HG03342 (cell line): ENCODE measurements around the gene SESTD1.

Experiments
- ATAC-seq: cut with Tn5 transposase; IDR thresholded peaks from one replicate; pipeline ENCODE4 v1.9.1; 2021; ENCODE audit warnings: mild to moderate bottlenecking, moderate library complexity; ENCODE audit not compliant: unreplicated experiment

Gene SESTD1

GRCh38 chr2:179264368-179265081 is at the start of gene SESTD1:
Gene SESTD1 (minus strand): TSS chr2:179264832. CDS start chr2:179191841, 72,991 bp downstream.
- ATAC-seq, result peak; percentile 71

- ATAC-seq, result no peak
These were observed 48.4 kb upstream of the SESTD1 start for GRCh38 chr2:179313057-179313456.

- no peak for ATAC-seq
These were observed 46.5 kb upstream of the SESTD1 start for GRCh38 chr2:179311101-179311500.

- ATAC-seq, result no peak
These were observed 43.2 kb upstream of the SESTD1 start for GRCh38 chr2:179307616-179308371.

GRCh38 chr2:179305125-179305524 is 40.5 kb upstream of the SESTD1 start:
- ATAC-seq, result no peak

GRCh38 chr2:179304424-179304823 is 39.8 kb upstream of the SESTD1 start:
- ATAC-seq, result no peak

- ATAC-seq, result no peak
These were observed 38.3 kb upstream of the SESTD1 start for GRCh38 chr2:179302764-179303571.

GRCh38 chr2:179302149-179302548 is 37.5 kb upstream of the SESTD1 start:
- no peak for ATAC-seq

- ATAC-seq, result no peak
These were observed 34.0 kb upstream of the SESTD1 start for GRCh38 chr2:179298666-179299065.

- no peak for ATAC-seq
These were observed 33.3 kb upstream of the SESTD1 start for GRCh38 chr2:179297927-179298326.

- no peak for ATAC-seq
These were observed 25.7 kb upstream of the SESTD1 start for GRCh38 chr2:179290329-179290728.

GRCh38 chr2:179285060-179285459 is 20.4 kb upstream of the SESTD1 start:
- no peak for ATAC-seq

- no peak for ATAC-seq
These were observed 13.0 kb upstream of the SESTD1 start for GRCh38 chr2:179277429-179278196.

GRCh38 chr2:179275253-179276012 is 10.8 kb upstream of the SESTD1 start:
- no peak for ATAC-seq

GRCh38 chr2:179274749-179275148 is 10.1 kb upstream of the SESTD1 start:
- peak; percentile 99 for ATAC-seq

- ATAC-seq, result no peak
These were observed 8.9 kb upstream of the SESTD1 start for GRCh38 chr2:179273461-179273962.

- no peak for ATAC-seq
These were observed 8.0 kb upstream of the SESTD1 start for GRCh38 chr2:179272406-179273192.

- ATAC-seq, result no peak
These were observed 6.1 kb upstream of the SESTD1 start for GRCh38 chr2:179270689-179271088.
